Measurements from ENCODE around the gene CCDC154. TPM values are rescaled to one million over a fixed set of nuclear protein-coding genes. Genes with fewer than 3 reads are reported as not detected.

Gene CCDC154
- polyA plus RNA-seq, 1 donor (not counting 4 experiments of a cell fraction or from before 2014, with no cell fraction given) = 0.46 TPM

GRCh38 chr16:1450841-1451240, 6.5 kb upstream of the CCDC154 start:
- Histone ChIP-seq H3K36me3 (ENCODE audit: control insufficient read depth in 2 of 2, extremely low read depth in 1 of 2, insufficient read depth in 2 of 2, low read length in 2 of 2) (peaks cover 0 to 35% of the 10 kb centered on the region in 2 experiments), H3K79me2 (ENCODE audit: control insufficient read depth, insufficient read depth, low read length) (no peaks in the 10 kb centered on the region), H3K4me2 (ENCODE audit: control insufficient read depth, extremely low read depth, insufficient read depth, low read depth, low read length) (no peak overlapping the region), H3K9me3 (ENCODE audit: control insufficient read depth, low read depth, low read length) (no peaks in the 10 kb centered on the region), H4K20me1 (ENCODE audit: control insufficient read depth, extremely low read depth, insufficient read depth, low read length) (no peaks in the 10 kb centered on the region), H2AFZ (ENCODE audit: control insufficient read depth, low read length) (no peak overlapping the region), H3K9me1 (ENCODE audit: control insufficient read depth, extremely low read depth, insufficient read depth, low read length) (no peaks in the 10 kb centered on the region), H3K4me3 (ENCODE audit: control insufficient read depth in 2 of 3, extremely low read depth in 1 of 3, insufficient read depth in 2 of 3, low read depth in 1 of 3, low read length in 3 of 3) (no peak overlapping the region), H3K27ac (ENCODE audit: control insufficient read depth, insufficient read depth, low read length) (no peak overlapping the region), H3K9ac (ENCODE audit: control insufficient read depth, extremely low read depth, insufficient read depth, low read length) (no peak overlapping the region), H3K4me1 (ENCODE audit: control insufficient read depth, extremely low read depth, insufficient read depth, low read length) (no peaks in the 10 kb centered on the region), H3K27me3 (ENCODE audit: control insufficient read depth, extremely low read depth, insufficient read depth, low read length) (no peaks in the 10 kb centered on the region)
- no peak for DNase-seq (ENCODE audit: low read depth, low spot score)
- FAIRE-seq = no peak
- dilution Hi-C loops (cut with MboI; ENCODE audit: extremely low pct_ligation_motif_present, low sequenced_read_pairs) = no loop called here
- TF ChIP-seq, protein P1, sequence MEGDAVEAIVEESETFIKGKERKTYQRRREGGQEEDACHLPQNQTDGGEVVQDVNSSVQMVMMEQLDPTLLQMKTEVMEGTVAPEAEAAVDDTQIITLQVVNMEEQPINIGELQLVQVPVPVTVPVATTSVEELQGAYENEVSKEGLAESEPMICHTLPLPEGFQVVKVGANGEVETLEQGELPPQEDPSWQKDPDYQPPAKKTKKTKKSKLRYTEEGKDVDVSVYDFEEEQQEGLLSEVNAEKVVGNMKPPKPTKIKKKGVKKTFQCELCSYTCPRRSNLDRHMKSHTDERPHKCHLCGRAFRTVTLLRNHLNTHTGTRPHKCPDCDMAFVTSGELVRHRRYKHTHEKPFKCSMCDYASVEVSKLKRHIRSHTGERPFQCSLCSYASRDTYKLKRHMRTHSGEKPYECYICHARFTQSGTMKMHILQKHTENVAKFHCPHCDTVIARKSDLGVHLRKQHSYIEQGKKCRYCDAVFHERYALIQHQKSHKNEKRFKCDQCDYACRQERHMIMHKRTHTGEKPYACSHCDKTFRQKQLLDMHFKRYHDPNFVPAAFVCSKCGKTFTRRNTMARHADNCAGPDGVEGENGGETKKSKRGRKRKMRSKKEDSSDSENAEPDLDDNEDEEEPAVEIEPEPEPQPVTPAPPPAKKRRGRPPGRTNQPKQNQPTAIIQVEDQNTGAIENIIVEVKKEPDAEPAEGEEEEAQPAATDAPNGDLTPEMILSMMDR (optimal IDR thresholded peaks at IDR 0.05 in 1 of 3, IDR thresholded peaks at IDR 0.05 in 1 of 3, conservative IDR thresholded peaks at IDR 0.05 in 1 of 3; ENCODE audit: extremely low read depth in 1 of 3, insufficient read depth in 2 of 3, low read length in 3 of 3) = no peak
- TF ChIP-seq EZH2 (IDR thresholded peaks at IDR 0.05; ENCODE audit: low read length) = no peak

- Histone ChIP-seq H3K4me1 (ENCODE audit: control insufficient read depth, extremely low read depth, insufficient read depth, low read length) (no peaks in the 10 kb centered on the region), H3K9me1 (ENCODE audit: control insufficient read depth, extremely low read depth, insufficient read depth, low read length) (no peaks in the 10 kb centered on the region), H3K36me3 (ENCODE audit: control insufficient read depth in 2 of 2, extremely low read depth in 1 of 2, insufficient read depth in 2 of 2, low read length in 2 of 2) (peaks cover 0 to 35% of the 10 kb centered on the region in 2 experiments), H3K79me2 (ENCODE audit: control insufficient read depth, insufficient read depth, low read length) (no peaks in the 10 kb centered on the region), H3K27me3 (ENCODE audit: control insufficient read depth, extremely low read depth, insufficient read depth, low read length) (no peaks in the 10 kb centered on the region), H3K4me2 (ENCODE audit: control insufficient read depth, extremely low read depth, insufficient read depth, low read depth, low read length) (no peak overlapping the region), H3K27ac (ENCODE audit: control insufficient read depth, insufficient read depth, low read length) (no peak overlapping the region), H3K9ac (ENCODE audit: control insufficient read depth, extremely low read depth, insufficient read depth, low read length) (no peak overlapping the region), H3K4me3 (ENCODE audit: control insufficient read depth in 2 of 3, extremely low read depth in 1 of 3, insufficient read depth in 2 of 3, low read depth in 1 of 3, low read length in 3 of 3) (no peak overlapping the region), H2AFZ (ENCODE audit: control insufficient read depth, low read length) (no peak overlapping the region), H3K9me3 (ENCODE audit: control insufficient read depth, low read depth, low read length) (no peaks in the 10 kb centered on the region), H4K20me1 (ENCODE audit: control insufficient read depth, extremely low read depth, insufficient read depth, low read length) (no peaks in the 10 kb centered on the region)
- dilution Hi-C loops (cut with MboI; ENCODE audit: extremely low pct_ligation_motif_present, low sequenced_read_pairs) = no loop called here
- FAIRE-seq (no peak), DNase-seq (ENCODE audit: low read depth, low spot score) (no peak)
- TF ChIP-seq EZH2 (IDR thresholded peaks at IDR 0.05; ENCODE audit: low read length) = no peak
- TF ChIP-seq, protein P1 (optimal IDR thresholded peaks at IDR 0.05 in 1 of 3, IDR thresholded peaks at IDR 0.05 in 1 of 3, conservative IDR thresholded peaks at IDR 0.05 in 1 of 3; ENCODE audit: extremely low read depth in 1 of 3, insufficient read depth in 2 of 3, low read length in 3 of 3) = no peak
Observed at GRCh38 chr16:1450218-1450617, 5.9 kb upstream of the CCDC154 start.
